ENCODE measurements around the gene LHCGR.
A peak's percentile ranks its signal among the peaks of the same experiment; 100 is the strongest.

LHCGR gene

GRCh38 chr2:48693066-48693465 is 62.5 kb downstream of the LHCGR start:
- Histone ChIP-seq H3K36me3 (ENCODE audit: control insufficient read depth, insufficient read depth, low read length) (no peaks in the 10 kb centered on the region), H3K27ac (ENCODE audit: low read depth, low read length, severe bottlenecking) (peak overlapping the region; percentile 10), H3K4me1 (ENCODE audit: control insufficient read depth, insufficient read depth, low read length, poor library complexity, severe bottlenecking) (peaks cover 15% of the 10 kb centered on the region), H3K9me3 (ENCODE audit: control insufficient read depth, low read length) (no peaks in the 10 kb centered on the region), H3K4me3 (ENCODE audit: extremely low read depth, insufficient read depth, low read length, poor library complexity, severe bottlenecking) (no peak overlapping the region)
- 100% methylated on average over 4 of the region's 4 CpGs; no CpG with 5 or more reads in 1 of the 2 experiments for WGBS, 2 experiments (ENCODE audit: insufficient coverage in 2 of 2)

GRCh38 chr2:48691935-48692691 is 63.4 kb downstream of the LHCGR start:
- no peaks in the 10 kb centered on the region for H3K36me3 ChIP-seq (ENCODE audit: control insufficient read depth, insufficient read depth, low read length)
- WGBS, 2 experiments (ENCODE audit: insufficient coverage in 2 of 2), result 28 to 86% methylated on average over 1 of the region's 3 CpGs
- H3K27ac ChIP-seq (ENCODE audit: low read depth, low read length, severe bottlenecking), result no peak overlapping the region
- H3K4me3 ChIP-seq (ENCODE audit: extremely low read depth, insufficient read depth, low read length, poor library complexity, severe bottlenecking), result no peak overlapping the region
- H3K4me1 ChIP-seq (ENCODE audit: control insufficient read depth, insufficient read depth, low read length, poor library complexity, severe bottlenecking), result peaks cover 15% of the 10 kb centered on the region
- H3K9me3 ChIP-seq (ENCODE audit: control insufficient read depth, low read length), result no peaks in the 10 kb centered on the region

- Histone ChIP-seq H3K27ac (ENCODE audit: low read depth, low read length, severe bottlenecking) (no peak overlapping the region), H3K4me1 (ENCODE audit: control insufficient read depth, insufficient read depth, low read length, poor library complexity, severe bottlenecking) (no peaks in the 10 kb centered on the region), H3K4me3 (ENCODE audit: extremely low read depth, insufficient read depth, low read length, poor library complexity, severe bottlenecking) (no peak overlapping the region), H3K9me3 (ENCODE audit: control insufficient read depth, low read length) (no peaks in the 10 kb centered on the region), H3K36me3 (ENCODE audit: control insufficient read depth, insufficient read depth, low read length) (no peaks in the 10 kb centered on the region)
- 83% methylated on average over 1 of the region's 1 CpG; no CpG with 5 or more reads in 1 of the 2 experiments for WGBS, 2 experiments (ENCODE audit: insufficient coverage in 2 of 2)
Measured at GRCh38 chr2:48685126-48685525, 70.4 kb downstream of the LHCGR start.

GRCh38 chr2:48677450-48677849 is 78.1 kb downstream of the LHCGR start:
- no peaks in the 10 kb centered on the region for H3K4me1 ChIP-seq (ENCODE audit: control insufficient read depth, insufficient read depth, low read length, poor library complexity, severe bottlenecking)
- H3K9me3 ChIP-seq (ENCODE audit: control insufficient read depth, low read length), result peaks cover 7% of the 10 kb centered on the region
- H3K27ac ChIP-seq (ENCODE audit: low read depth, low read length, severe bottlenecking), result no peak overlapping the region
- 51 to 70% methylated on average over 2 of the region's 2 CpGs for WGBS, 2 experiments (ENCODE audit: insufficient coverage in 2 of 2)
- H3K36me3 ChIP-seq (ENCODE audit: control insufficient read depth, insufficient read depth, low read length), result no peaks in the 10 kb centered on the region
- no peak overlapping the region for H3K4me3 ChIP-seq (ENCODE audit: extremely low read depth, insufficient read depth, low read length, poor library complexity, severe bottlenecking)

DNA sequence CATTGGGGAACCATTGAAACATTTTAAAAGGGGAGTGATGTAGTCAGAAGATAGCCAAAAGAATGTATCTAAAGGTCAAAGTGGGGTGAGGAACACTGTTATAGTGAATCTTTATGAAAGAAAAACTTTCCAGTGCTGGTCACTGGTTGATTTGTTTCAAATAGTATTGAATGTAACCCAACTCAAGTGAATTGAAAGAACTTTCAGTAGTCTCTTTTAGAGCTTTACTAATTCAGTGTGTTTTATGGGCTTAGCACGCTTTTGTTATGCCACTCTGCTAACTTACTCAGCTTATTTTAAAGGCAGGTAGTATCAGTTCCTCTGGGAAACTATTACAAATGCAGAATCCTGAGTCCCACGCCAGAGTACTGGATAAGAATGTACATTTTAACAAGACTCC is 80.6 kb downstream of the LHCGR start:
- Histone ChIP-seq H3K4me3 (ENCODE audit: extremely low read depth, insufficient read depth, low read length, poor library complexity, severe bottlenecking) (no peak overlapping the region), H3K9me3 (ENCODE audit: control insufficient read depth, low read length) (peaks cover 7% of the 10 kb centered on the region), H3K4me1 (ENCODE audit: control insufficient read depth, insufficient read depth, low read length, poor library complexity, severe bottlenecking) (no peaks in the 10 kb centered on the region), H3K36me3 (ENCODE audit: control insufficient read depth, insufficient read depth, low read length) (no peaks in the 10 kb centered on the region), H3K27ac (ENCODE audit: low read depth, low read length, severe bottlenecking) (no peak overlapping the region)
- 92 to 100% methylated on average over 1 to 2 of the region's 2 CpGs for WGBS, 2 experiments (ENCODE audit: insufficient coverage in 2 of 2)

- Histone ChIP-seq H3K4me1 (ENCODE audit: control insufficient read depth, insufficient read depth, low read length, poor library complexity, severe bottlenecking) (no peaks in the 10 kb centered on the region), H3K27ac (ENCODE audit: low read depth, low read length, severe bottlenecking) (no peak overlapping the region)
- 93 to 96% methylated on average over 4 of the region's 4 CpGs for WGBS, 2 experiments (ENCODE audit: insufficient coverage in 2 of 2)
Measured at GRCh38 chr2:48673581-48673980, 81.9 kb downstream of the LHCGR start.

DNA sequence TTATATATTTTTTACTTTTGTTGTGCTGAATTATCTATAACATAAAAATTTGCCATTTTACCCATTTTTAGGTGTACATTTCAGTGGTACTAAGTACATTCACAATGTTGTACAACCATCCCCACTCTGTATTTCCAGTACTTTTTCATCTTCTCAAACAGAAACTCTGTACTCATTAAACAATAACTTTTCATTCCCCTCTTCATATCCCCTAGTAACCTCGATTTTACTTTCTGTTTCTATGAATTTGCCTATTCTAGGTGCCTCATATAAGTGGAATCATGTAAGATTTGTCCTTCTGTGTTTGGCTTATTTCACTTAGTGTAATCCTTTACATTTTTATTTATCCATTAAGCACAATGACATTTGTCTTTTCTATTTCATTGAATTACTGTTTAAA is 86.5 kb downstream of the LHCGR start:
- WGBS, 2 experiments (ENCODE audit: insufficient coverage in 2 of 2), result 83% methylated on average over 1 of the region's 1 CpG; no CpG with 5 or more reads in 1 of the 2 experiments
- no peaks in the 10 kb centered on the region for H3K36me3 ChIP-seq (ENCODE audit: control insufficient read depth, insufficient read depth, low read length)
- H3K4me1 ChIP-seq (ENCODE audit: control insufficient read depth, insufficient read depth, low read length, poor library complexity, severe bottlenecking), result no peaks in the 10 kb centered on the region
- no peak overlapping the region for H3K4me3 ChIP-seq (ENCODE audit: extremely low read depth, insufficient read depth, low read length, poor library complexity, severe bottlenecking)
- H3K27ac ChIP-seq (ENCODE audit: low read depth, low read length, severe bottlenecking), result no peak overlapping the region
- peaks cover 7% of the 10 kb centered on the region for H3K9me3 ChIP-seq (ENCODE audit: control insufficient read depth, low read length)

More at GRCh38 chr2:48673581-48673980, 81.9 kb downstream of the LHCGR start:
- Histone ChIP-seq H3K36me3 (ENCODE audit: control insufficient read depth, insufficient read depth, low read length) (no peaks in the 10 kb centered on the region), H3K9me3 (ENCODE audit: control insufficient read depth, low read length) (peaks cover 7% of the 10 kb centered on the region), H3K4me3 (ENCODE audit: extremely low read depth, insufficient read depth, low read length, poor library complexity, severe bottlenecking) (no peak overlapping the region)

DNA sequence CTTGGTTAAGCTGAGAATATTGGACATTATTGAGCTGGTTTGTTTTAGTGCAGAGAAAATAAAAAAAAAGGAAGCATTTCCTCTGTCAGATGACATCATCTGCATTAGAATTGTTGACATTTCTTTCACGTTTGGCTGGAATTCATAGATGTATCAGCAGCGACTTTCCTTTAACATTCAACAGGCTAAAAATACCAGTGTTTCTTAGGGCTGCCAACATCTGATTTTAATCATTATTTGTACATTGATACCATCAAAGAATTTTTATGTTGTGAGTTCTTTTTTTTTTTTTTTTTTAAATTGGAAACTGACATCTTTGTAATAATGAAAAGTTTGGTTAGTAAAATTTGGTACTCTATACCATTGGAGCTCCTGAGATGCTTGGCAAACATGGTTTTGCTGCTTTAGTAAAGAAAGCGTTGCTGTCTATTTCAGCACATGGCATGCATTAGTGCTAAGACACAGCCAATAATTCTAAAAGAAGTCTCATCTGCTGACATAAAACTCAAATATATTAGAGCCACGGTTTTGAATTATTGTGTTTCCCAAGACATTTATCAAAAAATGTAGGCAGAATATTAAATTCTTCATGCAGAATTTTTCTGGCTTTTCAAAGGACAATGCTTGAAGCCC is 104.2 kb downstream of the LHCGR start:
- WGBS, 2 experiments (ENCODE audit: insufficient coverage in 2 of 2), result 60% methylated on average over 2 of the region's 4 CpGs; no CpG with 5 or more reads in 1 of the 2 experiments
- no peak overlapping the region for H3K4me3 ChIP-seq (ENCODE audit: extremely low read depth, insufficient read depth, low read length, poor library complexity, severe bottlenecking)
- peaks cover 5% of the 10 kb centered on the region for H3K4me1 ChIP-seq (ENCODE audit: control insufficient read depth, insufficient read depth, low read length, poor library complexity, severe bottlenecking)
- no peak overlapping the region for H3K27ac ChIP-seq (ENCODE audit: low read depth, low read length, severe bottlenecking)
- no peaks in the 10 kb centered on the region for H3K9me3 ChIP-seq (ENCODE audit: control insufficient read depth, low read length)
- no peaks in the 10 kb centered on the region for H3K36me3 ChIP-seq (ENCODE audit: control insufficient read depth, insufficient read depth, low read length)

- 60 to 100% methylated on average over 1 of the region's 1 CpG for WGBS, 2 experiments (ENCODE audit: insufficient coverage in 2 of 2)
- no peaks in the 10 kb centered on the region for H3K4me1 ChIP-seq (ENCODE audit: control insufficient read depth, insufficient read depth, low read length, poor library complexity, severe bottlenecking)
- peaks cover 4% of the 10 kb centered on the region for H3K9me3 ChIP-seq (ENCODE audit: control insufficient read depth, low read length)
- no peak overlapping the region for H3K4me3 ChIP-seq (ENCODE audit: extremely low read depth, insufficient read depth, low read length, poor library complexity, severe bottlenecking)
- H3K36me3 ChIP-seq (ENCODE audit: control insufficient read depth, insufficient read depth, low read length), result no peaks in the 10 kb centered on the region
- no peak overlapping the region for H3K27ac ChIP-seq (ENCODE audit: low read depth, low read length, severe bottlenecking)
Measured at GRCh38 chr2:48638261-48638660, 117.3 kb downstream of the LHCGR start.

Data from mesodermal cell (in vitro differentiated cells).